Inflammatory macrophage treated with lipopolysaccharide for 1 hour (primary cell): ENCODE measurements around the gene TMEM127.

Experiments
- DNase-seq, 2 donors: peaks; one replicate each; pipeline ENCODE4 v3.0.0-alpha.2; 2020 to 2022

Gene TMEM127

DNA sequence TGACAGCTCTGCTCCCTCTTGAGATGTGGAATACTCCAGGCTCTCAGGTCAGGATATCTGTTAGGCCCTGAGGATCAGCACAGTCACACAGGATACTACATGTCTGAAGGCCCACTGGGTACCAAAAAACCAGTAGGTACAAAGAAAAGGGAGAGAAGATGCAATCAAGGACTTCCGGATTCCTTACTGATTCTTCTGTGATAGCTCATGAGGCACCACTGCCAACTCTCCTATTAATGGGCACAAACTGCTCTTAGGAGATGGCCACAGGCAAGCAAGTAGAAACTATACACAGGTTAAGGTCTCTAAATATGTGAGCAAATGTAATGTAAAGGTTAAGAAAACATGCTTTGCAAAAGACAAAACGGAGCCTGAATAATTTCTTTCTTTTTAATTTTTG is 3.5 kb downstream of the TMEM127 start:
- no peak for DNase-seq

DNA sequence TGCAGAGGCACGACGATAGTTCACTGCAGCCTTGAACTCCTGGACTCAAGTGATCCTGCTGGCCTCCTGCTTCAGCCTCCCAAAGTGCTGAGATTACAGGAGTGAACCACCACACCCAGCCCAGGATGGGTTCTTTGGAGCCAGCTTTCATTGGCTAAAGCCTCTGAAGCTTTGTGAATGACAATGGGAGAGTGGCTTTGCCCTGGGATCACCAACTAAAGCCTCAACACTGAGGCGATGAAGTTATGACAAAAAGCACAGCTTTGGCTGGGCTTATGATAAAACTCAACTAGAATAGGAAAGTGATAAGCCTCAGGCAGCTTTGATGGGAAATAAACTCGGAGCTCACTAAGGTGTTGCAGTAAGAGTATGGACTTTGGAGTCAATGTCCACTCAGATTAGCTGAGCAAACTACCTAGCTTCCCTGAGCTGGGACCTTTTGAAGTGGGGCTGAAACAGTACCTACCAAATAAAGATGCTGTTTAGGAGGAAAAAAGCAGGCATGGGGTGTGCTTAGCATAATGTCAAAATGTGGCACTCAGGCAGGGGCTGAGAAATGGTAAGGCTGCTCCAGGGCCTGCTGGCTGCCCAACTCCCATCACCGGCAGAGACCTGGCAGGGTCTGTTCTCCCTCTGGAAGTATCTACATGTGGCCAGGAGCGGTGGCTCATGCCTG is 4.3 kb downstream of the TMEM127 start:
- DNase-seq, result no peak

DNA sequence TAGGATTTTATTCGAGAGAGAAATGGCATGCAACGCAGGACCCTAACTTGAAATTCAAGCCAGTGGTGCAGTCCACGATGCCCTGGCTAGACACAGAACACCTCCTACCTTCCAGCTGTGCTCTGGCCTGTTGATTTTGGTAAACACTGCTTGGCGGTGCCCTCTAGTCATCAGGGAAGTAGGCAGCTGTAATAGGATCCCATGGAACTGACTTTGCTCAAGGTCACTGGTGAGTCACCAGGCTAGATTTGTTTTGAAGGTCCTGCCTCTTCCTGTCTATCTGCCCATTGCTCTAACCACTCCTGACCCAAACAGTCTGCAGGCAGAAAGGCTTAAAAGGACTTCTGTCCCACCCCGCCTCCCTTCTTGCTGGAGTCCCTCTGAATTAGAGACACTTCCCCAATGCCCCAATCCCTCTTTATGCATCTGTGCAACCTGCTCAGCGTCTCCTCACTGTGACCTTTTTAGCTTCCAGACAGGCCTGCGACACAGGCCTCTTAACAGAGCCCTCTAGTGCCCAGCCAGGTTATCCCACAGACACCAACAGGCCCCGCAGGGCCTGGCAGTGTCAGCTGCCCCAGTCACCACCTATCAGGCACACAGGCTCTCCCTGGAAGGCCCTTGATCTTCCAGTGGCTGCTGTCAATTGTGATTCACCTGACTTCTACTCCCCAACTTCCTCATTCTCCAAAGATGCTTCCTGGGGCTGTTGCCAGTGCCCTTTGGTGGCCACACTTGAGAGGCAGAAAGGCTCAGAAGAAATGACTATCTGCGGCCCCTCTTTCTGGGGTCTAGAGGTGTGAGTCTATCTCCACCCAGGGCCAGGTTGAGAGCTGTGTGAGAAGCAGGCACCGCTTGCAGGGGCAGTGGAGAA is 5.2 kb downstream of the TMEM127 start:
- DNase-seq, result peak; percentile 68 to 89

DNA sequence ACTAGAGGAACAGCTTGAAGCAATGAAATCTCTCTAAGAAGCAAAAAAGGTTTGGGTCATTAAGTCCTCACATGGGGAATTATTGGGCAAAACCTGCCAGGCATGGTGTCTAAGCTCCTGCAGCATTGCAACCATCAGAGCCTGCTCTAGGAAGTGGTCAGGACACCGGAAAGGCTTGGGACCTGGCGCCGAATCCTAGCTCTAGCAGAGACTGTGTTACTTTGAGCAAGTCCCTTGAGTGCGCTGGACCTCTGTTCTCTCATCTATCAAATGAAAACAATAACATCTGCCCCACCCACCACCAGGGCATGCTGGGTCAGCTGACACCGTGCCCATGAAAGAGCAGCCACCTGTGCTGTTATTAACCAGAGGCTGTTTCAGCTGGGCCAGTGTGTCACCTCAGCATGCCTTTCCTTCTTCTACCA is 6.3 kb downstream of the TMEM127 start:
- no peak for DNase-seq

DNA sequence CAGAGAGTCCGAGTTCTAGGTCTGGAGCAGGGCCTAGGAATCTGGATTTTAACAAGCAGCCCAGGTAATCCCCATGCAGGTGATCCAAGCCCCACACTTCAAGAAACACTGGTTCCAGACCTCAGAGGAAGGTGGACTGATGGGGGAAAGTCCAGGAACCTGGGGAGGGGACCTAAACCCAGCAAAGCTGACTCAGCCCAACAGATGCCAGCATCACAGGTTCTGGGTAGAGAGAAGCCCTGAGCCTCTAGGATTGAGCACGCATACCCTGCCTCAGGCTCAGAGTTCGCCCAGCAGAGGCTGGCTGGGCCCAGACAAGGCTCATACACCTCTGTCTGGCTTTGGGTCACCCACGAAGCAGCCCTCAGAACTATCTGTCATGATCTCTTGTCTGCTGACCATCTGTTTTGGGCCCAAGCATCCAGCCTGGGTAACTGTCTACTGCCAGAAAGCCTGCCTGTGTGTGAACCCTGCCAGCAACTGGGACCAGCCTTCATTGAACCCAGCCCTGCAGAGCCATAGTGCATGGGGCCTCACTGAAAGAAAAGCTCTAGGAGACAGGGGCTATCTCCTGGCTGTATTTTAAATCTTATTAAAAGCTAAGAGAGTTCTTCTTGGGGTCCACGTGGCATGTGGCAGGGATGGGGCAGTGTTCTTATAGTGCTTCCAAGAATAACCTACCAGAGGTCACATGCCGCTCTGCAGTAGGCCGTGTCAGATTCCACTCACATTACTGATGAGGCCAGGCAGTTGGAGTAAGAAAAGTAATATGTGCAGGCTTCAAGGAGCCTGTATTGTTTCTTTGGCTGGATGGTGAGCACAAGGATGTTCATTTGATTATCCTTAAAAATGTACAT is 7.4 kb downstream of the TMEM127 start:
- no peak for DNase-seq

DNA sequence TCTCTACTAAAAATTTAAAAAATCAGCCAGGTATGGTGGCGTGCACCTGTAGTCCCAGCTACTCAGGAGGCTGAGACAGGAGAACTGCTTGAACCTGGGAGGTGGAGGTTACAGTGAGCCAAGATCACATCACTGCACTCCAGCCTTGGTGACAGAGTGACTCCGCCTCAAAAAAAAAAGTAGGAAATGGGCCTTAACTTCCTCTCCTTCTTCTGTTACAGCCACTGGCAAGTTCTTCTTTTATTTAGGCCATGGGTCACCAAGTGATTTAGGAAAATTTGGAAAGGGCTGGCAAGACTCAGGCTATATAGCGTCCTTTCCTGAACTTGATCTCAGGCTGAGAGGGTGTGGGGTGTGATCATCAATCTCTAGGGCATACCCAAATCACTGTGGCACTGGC is 8.1 kb downstream of the TMEM127 start:
- peak; percentile 79 to 91 for DNase-seq

DNA sequence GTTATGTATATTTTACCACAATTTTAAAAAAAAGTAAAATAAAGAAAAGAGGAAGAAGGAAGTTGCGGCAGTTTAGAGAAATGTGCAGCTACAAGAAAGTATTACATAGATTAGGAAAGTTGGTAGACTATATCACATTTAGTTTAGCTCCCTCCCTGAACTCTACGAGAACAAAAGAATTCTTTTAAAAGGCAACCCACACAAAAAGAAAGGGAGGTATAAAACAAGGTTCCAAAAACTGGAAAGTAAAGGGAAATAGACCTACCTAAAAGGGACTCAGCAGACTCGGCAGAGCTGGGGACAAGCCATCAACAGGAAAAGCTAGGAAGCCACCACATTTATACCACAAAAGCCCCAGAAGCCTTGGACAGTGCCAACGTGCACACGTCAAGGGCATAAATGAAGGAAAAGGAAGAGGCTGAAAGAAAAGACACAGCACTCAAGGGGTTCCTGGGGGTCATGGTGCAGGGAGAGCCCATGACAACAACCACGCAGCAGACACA is 9.1 kb downstream of the TMEM127 start:
- DNase-seq, result peak; percentile 64 to 71

DNA sequence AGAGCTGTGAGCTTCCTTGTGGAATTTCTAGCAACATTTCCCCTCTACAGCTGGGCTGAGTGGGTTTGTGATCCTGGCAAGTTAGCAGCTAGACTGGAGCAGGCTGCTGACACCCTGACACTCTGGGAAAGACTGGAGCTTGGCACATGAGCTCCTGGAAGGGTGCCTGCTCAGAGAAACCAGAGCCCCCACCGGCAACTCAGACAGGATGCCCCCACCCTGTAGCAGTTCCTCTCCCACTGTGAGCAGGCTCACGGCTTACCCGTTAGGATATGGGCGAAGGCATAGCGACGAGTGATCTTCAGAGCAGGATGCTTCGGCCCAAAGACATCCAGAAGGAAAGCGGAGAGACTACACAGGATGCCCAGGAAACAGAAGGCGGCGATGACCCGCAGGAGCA is 11.2 kb downstream of the TMEM127 start:
- DNase-seq, result no peak

DNA sequence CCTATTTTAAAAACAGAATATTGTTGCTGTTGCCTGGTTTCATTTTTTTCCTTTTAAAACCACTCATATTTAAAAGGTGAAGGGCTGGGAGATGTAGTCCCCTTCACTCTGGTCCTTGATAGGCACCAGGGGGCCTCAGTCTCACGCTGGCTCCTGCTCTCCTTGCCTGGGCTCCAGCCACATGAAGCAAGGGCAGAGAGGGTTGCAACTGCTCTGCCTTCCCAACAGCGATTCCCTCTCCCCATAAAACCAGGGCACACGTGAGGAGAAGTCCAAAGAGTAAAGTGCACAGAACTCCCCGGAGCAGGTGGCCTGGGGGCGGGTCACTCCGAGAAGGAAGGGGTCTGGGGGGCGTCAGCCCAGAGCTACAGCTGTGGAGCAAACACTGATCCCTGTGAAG is 12.8 kb downstream of the TMEM127 start:
- DNase-seq, result no peak

DNA sequence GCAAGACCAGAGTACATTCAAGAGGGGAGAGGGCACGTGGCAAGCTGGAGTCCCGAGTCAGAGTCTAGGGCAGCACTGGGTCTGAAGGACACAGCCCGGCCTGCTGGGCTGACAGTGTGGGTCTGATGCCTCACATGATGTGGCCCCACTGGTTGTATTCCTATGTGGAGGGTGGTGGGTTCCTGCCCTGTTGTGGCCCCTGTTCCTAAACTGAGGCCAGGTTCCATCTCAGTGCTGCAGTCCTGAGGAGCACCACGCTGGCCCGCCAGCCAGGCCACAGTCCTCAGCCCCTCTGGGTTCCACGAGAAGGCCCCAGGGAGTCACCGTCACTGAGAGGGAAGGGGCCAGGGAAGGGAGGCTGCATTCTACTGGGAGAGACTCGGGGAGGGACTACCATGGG is 13.3 kb downstream of the TMEM127 start:
- no peak for DNase-seq

DNA sequence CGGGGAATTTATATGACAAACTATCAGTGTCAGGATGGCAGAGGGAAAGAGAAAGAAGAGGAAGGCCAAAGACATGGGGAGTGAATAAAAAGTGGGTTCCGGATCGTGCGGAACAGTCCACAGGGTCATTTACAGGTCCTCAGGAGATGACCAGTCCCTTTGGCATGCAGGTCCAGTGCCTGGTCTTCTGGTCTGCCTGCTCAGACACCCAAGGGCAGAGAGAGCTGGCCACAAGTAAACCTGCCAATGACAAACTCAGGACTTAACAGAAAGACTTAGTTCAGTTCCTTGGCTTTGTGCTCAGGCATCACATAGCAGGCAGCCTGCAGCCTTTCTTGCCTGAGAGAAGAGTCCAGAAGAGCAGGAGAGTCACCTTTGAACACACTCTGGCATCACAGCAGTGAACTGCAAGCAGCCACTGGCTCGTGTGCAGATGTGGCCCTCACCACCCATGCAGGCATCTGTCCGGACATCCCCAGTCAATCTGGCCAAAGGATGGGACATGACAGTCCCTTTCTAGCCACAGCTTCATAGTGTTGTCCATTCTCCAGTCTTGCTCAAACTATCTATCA is 14.0 kb downstream of the TMEM127 start:
- DNase-seq, result peak in 1 of 2 donors; percentile 21

DNA sequence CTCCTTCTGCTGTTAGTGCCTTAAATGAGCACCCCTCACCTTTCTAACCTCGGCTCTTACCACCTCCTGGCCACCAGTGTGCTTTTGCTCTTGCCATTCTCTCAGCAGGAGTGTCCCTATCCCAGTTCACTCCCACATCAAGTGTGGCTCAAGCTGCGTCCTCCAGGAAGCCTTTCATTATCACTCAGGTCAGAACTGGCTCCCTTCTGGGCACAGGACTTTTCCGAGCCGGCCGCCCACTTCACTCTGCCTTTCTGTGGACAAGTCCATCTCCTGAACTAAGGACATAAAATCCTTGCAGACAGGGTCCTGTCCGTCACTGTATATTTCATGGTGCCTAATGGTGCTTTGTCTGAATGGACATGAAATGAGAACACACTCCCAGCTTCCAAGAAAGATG is 15.6 kb downstream of the TMEM127 start:
- no peak for DNase-seq

DNA sequence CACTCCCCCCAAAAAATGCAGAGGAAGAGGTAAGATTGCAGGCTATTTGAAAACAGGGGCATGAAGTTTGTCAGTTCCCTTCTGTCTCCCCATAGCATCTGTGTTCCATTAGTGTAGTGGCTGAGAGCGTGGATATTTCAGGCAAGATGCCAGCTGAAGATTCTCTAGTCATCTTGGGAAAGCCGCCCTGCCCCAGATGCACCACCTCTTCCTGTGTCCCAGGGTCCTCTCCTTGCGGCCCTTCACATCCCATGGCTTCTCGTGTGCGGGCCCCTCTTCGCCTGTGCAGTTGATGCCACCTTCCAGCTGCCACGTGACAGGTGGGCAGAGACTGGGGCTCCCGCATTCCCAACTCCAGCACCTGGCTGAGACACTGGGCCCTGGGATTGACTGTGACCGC is 16.1 kb downstream of the TMEM127 start:
- DNase-seq, result no peak

DNA sequence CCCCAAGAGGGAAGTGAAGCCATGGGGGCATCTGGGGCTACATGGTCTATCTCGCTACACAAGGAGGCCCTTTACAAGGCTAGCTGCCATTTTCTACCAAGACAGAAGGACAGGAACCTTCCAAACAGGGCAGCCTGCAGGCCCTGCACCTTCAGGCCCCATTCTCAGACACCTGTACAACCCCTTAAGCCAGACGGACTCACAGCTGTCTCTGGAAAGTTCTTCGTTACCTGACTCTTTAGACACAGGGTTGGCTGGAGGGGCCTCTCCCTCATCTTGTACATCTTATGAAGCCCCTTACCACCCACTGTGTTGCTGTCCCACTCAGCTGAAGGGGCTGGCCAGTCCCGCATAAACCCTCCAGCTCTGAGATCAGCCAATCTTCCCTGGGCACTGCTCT is 17.2 kb downstream of the TMEM127 start:
- no peak for DNase-seq

DNA sequence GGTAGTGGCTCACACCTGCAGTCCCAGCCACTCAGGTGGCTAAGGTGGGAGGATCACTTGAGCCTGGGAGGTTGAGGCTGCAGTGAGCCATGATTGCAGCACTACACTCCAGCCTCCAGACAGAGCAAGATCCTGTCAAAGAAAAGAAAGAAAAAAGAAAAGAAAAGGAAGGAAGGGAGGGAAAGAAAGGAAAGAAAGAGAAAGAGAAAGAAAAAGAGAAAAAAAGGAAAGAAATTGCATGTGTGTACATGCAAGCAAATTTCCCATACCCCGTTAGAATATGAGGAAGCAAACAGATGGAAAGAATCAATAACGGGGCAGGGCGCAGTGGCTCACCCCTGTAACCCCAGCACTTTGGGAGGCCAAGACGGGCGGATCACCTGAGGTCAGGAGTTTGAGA is 17.9 kb downstream of the TMEM127 start:
- no peak for DNase-seq

DNA sequence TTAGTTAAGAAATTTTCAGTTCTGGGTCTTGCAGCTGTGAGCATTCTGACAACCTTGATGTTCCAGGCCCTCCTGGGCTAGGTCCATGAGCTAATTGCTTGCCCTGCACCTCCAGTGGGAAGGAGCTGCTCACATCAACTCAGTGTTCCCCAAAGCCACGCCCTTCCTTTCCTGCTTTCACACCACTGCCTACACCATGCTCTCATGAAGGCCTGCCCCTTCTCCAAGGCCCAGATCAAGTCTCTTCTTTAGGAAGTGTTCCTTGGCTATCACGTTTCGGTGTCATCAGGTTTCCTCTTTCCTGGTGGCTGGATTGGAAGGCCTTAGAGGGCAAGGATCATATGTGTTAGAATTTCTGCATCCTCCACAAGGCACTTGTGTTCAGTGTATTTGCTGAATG is 18.8 kb downstream of the TMEM127 start:
- peak; percentile 68 to 84 for DNase-seq

DNA sequence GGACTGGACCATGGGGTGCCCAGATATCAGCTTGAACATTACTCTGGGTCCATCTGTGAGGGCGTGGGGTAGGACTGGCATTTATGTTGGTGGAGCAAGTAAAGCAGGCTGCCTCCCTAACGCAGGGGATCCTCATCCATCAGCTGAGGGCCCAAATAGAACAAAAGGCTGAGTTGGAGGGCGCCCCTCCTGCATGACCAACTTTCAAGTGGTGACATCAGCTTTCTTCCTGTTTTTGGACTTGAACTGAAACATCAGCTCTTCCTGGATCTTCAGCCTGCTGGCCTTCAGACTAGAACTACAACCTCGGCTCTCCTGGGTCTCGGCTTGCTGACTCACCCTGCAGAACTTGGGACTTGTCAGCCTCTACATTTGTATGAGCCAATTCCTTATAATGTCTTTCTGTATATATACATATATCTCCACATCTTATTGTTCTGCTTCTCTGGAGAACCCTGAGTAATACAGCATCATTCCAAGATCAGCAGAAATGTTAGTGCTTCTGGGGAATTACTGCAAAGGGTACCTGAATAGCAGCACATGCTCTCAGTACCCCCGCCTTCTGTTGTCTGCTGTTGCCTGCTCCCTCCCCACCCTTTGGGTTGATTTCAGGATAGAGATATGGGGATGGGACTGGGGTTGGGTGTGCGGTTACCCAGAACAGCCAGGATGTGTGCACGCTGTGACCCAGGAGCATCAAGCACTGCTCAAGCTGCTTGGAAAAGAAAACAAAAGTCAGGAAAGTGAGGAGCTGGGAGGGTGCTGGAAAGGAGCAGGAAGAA is 20.0 kb downstream of the TMEM127 start:
- peak; percentile 84 to 91 for DNase-seq

DNA sequence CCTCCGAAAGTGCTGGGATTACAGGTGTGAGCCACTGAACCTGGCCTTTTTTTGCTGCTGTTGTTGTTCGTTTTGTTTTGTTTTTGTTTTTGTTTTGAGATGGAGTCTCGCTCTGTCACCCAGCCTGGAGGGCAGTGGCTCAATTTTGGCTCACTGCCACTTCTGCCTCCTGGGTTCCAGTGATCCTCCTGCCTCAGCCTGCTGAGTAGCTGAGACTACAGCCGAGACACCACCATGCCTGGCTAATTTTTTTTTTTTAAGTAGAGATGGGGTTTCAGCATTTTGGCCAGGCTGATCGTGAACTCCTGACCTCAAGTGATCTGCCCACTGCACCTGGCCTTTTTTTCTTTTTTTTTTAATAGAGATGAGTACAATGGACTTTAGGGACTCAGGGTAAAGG is 22.0 kb downstream of the TMEM127 start:
- DNase-seq, result no peak

DNA sequence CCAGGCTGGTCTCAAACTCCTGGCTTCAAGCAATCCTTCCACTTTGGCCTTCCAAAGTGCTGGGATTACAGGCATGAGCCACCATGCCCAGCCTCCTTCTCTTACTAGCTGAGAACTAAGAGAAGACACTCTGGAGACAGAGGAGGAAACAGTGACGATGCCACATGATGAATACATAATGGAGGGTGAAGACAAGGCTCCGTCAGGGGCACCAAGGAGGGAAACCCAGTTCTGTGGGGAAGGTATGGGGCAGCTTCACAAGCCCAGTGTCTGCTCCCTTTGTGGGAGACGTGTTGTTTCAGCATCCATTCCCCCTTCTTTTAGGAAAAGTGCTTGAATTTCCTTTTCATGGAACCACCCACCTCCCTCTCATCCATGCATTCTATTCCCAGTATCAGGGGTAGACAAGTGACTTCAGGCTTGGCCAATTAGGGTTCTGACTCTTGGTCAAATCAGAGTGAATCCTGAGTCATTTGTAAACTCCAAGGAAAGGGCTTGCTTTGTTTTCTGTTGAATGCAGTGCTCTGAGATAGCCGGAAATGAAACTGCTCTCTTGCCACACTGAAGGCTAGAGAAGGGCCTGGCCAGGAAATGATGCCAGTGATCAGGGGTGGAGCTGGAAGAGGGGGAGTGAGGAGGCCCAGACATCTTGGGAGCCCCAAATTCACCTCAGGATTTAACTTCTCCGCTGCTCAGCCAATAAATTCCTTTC is 23.7 kb downstream of the TMEM127 start:
- peak; percentile 91 for DNase-seq

DNA sequence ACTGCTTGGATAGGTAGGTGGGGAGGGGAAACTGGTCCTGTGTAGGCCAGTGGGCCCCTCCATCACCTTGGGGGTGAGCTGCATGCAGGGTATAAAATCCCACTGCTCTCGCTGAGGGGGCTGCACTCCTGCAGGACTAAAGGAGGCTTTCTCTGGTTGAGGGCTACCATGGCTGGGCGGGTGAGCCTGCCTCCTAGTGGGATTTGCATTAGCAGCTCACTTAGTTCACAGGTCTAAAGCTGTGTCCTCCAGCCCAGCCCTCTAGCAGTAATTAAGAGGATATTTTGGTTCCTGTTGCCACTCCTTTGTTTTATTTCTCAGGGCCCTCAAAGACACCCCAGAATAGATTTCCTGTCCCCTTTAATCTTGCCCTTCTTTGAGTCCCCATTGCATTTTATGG is 24.6 kb downstream of the TMEM127 start:
- no peak for DNase-seq

DNA sequence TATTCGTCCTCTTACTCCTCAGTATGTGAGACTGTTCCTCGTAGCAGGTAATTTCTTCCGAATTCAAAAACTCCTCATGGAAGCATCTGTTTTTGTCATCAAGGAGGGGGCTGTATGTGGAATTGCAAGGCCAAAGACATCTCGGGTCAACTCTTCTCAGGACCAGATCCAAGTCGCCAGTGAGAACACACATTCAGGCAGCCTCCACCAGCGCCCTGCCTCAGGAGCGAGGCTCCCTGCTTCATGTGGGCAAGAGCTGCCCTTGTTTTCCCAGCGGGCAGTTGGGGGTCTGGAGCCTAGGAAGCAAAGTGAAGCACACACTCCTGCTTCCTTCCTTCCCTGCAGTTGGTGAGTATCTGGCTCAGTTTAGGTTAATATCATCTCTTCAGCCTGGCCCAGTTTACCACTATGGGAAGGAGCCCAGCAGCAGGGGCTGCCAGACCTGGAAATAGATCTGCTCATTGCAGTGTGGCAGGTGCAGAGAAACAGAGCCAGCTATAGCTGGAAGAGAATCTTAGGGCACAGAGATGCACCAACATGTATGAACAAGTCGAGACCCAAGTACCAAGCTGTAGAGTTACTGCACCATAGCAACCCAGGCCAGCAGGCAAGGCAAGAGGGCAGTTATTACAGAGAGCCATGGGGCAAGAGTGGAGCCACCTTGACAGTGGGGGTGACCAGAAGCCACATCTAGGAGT is 25.3 kb downstream of the TMEM127 start:
- DNase-seq, result no peak
